NCI-H82 (cell line): Measurements from ENCODE around the gene ADM5.

Source experiments
- DNase-seq: peaks from one replicate; lab custom pipeline; 2025; lab: John Stamatoyannopoulos, UW

The ADM5 gene, protein sequence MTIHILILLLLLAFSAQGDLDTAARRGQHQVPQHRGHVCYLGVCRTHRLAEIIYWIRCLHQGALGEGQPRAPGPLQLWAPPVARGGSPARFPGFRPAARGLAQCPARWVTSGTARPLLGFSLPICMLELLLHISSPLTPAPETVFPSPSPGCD

DNA sequence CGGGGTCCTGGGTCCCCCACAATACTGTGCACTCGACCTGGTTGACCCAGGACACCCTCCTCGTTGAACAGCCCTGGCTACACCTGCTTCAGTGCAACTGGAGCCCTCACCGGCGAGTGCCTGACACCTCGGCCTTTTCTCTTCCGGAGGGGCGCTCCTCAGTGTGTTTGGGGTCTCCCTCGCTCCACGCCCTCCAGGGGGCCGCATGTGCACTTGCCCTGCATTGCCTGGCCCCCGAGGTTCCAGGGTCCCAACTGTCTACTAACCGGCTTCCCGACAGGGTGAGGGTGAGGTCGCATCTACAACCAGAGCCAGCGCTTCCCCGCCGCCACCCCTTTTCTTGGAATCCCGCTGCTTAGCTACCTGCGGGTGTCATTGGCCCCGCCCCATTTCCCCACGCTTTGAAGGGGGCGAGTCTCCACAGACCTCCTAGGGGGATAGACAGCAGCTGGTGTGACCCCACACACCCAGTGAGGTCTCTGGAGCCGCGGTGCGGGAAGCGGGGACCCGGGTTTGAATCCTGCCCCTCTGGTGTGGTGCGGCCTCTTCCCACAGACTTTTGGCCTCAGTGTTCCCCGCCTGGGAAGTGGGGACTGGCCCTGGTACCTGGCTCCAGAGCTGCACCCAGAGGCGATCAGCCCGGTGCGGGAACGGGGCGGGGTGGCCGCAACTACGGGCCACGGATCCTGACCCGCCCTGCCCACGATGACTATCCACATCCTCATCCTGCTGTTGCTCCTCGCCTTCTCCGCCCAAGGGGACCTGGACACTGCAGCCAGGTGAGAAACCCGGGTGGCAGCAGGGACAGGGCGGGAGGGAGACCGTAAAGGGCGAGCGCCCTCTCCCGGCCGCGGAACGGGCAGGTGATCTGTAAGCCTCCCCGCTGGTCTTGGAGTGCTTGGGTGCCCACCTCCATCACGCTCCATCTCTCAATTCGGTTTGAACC is at the start of gene ADM5:
Gene ADM5, plus strand, starts transcription at position 462 of the 946 bp plus-strand sequence. Its CDS starts 244 bp downstream, at position 706.
- DNase-seq, result peak; percentile 86

DNA sequence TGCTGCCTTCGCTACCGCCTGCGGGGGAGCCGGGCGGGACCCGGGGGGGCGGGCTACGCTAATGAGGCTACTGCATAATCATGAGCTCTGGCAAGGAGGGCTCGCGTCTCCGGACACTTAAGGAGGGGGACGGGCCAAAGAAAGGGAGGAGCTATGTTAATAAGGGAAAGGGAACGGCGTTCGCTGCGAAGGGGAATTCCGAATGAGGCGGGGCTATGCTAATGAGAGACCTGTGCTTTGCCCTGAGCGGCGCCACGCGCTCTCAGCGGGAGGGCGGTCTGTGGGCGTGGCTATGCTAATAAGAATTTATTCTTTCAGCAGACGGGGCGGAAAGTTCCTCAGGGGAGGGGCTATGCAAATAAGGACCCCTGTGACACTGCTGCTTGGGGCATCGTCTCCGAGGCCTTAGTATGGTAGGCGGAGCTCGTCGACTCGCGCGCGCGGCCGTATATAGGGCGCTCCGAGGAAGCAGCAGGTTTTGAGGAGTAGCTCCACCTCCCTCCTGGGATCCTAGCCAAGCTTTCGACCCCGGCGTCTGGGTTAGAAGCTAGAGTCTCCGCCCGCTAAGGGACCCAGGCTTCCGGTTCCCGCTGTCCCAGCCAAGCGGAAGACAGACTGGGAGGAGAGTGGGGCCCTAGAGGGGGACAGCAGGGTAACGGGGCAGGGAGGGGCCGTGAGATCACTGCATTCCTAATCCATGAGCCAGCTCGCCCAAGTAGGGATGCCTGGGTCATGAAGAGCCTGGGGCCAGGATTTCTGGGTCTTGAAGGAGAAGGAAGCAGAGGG is 49.1 kb upstream of the ADM5 start, which contains the start of gene RRAS:
Gene RRAS, minus strand, starts transcription at position 31 of the 786 bp plus-strand sequence. CDS start 45 bp downstream, outside the sequence.
- DNase-seq, result peak; percentile 100

DNA sequence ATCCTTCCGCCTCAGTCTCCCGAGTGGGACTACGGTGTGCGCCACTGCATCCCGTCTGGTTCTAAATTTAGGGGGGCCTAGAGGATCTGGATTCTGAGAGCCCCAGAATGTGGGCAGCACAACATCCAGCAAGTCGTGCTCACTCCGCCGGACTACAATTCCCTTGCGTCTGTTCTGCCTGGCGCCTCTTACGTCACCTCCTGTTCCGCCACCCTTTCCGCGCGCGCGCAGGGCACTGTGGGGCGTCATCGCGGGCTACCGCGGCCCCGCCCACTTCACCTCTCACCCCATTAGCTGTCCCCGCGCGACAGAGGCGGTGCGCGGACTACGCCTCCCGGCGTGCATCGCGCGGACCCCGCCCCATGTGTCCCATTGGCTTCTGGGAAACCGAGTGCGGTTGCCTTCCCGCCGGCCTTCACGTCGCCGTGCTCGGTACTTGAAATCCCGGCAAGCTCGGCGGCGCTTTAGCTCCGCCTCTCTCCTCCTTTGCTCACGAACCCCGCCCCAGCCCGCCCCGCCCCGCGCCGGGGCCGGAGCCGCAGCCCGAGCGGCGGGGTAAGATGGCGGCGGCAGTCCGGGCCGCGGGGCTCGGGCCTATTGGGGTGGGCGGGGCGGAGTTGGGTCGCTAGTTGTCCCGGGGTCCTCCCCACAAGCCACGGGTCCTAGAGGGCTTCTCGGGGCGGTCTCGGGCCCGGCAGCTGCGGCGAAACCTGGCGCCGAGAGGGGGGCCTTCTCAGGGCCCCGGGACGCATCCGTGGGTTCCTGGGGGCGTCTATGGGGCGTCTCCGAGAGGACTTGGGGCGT is 47.5 kb upstream of the ADM5 start, which contains the start of gene SCAF1:
Gene SCAF1, plus strand, starts transcription at position 522 of the 804 bp plus-strand sequence. CDS start 2,818 bp downstream, outside the sequence.
- DNase-seq, result peak; percentile 100

DNA sequence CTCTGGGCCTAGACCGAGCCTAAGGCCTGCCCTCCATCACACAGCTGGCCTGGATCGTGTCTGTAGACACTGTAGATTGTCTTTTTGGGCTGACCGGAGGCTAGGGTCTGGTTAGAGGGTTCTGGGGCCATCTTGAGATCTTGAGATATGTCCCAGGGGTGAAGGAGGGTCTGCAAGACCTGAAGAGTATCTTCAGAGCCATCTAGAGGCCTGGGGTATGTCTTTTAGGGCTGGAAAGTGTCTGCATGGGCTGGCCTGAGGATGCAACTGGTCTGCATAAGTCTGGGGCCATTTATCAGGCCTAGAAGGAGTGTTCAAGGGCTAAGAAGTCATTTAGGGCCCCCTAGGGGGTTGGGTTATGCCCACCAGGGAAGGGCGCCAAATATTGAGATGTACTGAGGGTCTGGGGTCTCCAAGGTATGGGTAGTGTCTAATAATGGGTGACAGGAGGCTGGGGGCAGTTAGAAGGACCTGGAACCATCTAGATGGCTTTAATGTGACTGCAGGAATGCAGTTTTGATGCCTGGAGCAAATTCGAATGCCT is 46.8 kb upstream of the ADM5 start:
- DNase-seq, result peak; percentile 47

DNA sequence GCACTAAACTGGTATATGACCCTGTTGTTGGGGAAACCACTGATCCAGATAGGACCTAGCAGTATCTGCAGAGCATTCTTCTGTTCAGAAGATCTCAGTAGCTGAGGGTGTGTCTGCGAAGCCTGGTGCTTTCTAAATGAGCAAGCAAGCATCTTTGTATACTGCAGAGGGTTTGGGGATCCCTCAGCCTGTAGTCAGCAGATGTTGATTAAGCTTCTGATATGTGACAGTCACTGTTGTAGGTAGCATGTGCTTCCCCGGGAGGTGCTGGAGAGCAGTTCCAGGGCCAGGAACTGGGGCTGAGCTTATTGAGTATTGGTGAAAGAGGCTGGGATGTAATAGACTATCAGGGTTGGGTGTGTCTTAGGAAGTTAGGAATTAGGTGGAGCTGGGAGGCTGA is 45.9 kb upstream of the ADM5 start:
- DNase-seq, result no peak

DNA sequence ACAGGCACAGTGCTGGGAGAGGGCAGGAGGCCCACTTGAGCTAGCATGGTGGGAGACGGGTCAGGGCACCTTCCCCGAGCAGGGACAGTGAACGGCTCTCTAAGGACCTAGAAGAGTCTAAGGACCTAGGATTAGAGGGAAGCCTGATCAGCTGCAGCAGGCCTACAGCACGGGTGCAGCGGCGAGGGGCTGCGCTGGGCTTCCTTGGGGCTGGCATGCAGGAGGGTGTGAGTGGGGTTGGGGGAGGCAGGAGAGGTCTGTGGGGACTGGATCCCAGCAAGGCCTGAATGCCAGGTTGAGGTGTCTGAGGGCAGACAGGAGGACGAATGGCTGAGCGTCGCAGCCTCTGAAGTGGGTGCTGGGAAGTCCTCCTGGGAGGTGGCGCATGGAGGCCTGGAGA is 43.8 kb upstream of the ADM5 start:
- no peak for DNase-seq

DNA sequence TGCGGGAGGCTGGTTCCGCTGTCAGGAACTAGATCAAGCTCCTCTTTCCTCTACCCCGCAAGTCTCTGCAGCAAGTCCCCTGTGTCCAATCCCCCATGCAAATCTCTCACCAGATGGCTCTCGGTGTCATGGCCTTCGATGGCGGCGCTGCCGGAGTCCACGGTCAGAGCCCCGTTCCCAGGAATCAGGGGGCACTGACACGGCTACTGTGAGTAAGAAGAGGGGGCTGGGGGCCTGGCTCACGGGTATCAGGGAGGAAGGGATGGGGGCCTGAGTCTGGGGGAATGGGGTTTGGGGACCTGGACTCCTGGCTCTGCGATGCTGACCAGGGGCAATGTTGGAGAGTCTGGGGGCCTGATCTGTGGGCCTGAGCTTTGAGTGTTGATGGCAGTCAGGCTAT is 43.4 kb upstream of the ADM5 start:
- no peak for DNase-seq

DNA sequence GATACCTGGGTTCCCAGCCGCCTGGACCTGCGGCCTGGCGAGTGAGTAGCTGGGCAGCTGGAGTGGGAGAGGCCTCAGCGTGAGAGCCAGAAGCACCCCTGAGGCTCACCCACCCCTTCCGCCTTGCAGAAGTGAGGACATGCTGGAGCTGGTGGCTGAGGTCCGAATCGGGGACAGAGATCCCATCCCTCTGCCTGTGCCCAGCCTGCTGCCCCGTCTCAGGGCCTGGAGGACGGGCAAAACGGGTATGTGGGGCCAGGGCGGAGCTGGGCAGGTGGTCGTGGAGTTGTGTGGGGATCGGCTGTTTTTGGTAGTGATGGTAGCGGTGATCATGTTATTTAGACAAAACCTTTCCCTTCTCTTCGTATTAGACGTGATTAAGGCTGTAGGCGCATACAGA is 42.8 kb upstream of the ADM5 start:
- no peak for DNase-seq

DNA sequence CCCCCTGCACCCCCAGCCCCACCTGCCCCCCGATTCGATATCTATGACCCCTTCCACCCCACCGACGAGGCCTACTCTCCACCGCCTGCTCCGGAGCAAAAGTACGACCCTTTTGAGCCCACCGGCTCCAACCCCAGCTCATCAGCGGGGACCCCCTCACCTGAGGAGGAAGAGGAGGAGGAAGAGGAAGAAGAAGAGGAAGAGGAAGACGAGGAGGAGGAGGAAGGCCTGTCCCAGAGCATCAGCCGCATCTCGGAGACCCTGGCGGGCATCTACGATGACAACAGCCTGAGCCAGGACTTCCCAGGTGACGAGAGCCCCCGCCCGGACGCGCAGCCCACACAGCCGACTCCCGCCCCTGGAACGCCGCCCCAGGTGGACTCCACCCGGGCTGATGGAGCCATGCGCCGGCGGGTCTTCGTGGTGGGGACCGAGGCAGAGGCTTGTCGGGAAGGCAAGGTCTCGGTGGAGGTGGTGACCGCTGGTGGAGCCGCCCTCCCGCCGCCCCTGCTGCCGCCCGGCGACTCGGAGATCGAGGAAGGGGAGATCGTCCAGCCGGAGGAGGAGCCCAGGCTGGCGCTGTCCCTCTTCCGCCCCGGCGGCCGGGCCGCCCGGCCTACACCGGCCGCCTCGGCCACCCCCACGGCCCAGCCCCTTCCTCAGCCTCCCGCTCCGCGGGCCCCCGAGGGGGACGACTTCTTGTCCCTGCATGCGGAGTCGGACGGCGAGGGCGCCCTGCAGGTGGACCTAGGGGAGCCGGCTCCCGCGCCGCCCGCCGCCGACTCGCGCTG is 38.2 kb upstream of the ADM5 start:
- no peak for DNase-seq

DNA sequence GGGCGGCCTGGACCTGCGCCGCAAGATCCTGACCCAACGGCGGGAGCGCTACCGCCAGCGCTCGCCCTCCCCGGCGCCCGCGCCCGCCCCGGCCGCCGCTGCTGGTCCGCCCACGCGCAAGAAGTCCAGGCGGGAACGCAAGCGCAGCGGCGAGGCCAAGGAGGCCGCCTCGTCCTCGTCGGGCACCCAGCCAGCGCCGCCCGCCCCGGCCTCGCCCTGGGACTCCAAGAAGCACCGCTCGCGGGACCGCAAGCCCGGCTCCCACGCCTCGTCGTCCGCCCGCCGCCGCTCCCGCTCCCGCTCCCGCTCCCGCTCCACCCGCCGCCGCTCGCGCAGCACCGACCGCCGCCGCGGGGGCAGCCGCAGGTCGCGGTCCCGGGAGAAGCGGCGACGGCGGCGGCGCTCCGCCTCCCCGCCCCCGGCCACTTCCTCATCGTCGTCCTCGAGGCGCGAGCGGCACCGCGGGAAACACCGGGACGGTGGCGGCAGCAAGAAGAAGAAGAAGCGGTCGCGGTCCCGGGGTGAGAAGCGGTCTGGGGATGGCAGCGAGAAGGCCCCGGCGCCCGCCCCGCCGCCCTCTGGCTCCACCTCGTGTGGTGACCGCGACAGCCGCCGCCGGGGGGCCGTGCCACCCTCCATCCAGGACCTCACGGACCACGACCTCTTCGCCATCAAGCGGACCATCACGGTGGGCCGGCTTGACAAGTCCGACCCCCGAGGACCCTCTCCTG is 37.4 kb upstream of the ADM5 start:
- no peak for DNase-seq

DNA sequence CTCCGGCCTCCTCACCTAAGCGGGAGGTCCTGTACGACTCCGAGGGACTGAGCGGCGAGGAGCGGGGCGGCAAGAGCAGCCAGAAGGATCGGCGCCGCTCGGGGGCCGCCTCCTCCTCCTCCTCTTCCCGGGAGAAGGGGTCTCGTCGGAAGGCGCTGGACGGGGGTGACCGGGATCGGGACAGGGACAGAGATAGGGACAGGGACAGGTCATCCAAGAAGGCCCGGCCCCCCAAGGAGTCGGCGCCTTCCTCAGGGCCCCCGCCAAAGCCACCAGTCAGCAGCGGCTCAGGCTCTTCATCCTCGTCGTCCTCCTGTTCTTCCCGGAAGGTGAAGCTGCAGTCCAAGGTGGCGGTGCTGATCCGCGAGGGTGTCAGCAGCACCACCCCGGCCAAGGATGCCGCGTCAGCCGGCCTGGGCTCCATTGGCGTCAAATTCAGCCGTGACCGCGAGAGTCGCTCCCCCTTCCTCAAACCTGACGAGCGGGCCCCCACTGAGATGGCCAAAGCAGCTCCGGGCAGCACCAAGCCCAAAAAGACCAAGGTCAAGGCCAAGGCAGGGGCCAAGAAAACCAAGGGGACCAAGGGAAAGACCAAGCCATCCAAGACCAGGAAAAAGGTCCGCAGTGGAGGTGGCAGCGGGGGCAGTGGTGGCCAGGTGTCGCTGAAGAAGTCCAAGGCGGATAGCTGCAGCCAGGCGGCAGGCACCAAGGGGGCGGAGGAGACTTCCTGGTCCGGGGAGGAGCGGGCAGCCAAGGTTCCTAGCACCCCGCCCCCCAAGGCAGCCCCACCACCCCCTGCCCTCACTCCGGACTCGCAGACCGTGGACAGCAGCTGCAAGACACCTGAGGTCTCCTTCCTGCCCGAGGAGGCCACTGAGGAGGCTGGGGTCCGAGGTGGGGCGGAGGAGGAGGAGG is 36.6 kb upstream of the ADM5 start:
- DNase-seq, result no peak

DNA sequence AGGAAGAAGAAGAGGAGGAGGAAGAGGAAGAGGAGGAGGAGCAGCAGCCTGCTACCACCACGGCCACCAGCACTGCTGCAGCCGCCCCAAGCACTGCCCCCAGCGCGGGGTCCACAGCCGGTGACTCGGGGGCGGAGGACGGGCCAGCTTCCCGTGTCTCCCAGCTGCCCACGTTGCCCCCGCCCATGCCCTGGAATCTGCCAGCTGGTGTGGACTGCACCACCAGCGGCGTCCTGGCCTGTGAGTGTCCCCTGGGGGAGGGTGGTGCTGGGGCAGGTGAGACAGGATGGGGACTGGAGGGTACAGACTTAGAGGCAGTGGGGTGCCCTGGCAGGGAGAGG is 36.0 kb upstream of the ADM5 start:
- DNase-seq, result no peak

DNA sequence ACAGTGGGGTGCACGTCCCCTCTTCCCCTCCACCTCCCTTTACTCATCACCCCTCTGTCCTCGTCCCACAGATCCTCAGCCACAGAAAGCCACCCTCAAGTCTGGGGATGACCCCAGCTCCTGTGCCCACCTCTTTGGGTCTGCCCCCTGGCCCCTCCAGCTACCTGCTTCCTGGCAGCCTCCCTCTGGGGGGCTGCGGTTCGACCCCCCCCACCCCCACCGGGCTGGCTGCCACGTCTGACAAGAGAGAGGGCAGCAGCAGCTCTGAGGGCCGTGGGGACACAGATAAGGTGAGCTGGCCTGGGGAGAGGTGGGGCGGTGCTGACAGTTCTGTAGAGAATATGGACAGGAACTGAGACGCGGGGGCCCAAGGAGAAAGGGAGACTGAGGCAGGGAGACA is 34.8 kb upstream of the ADM5 start:
- no peak for DNase-seq

DNA sequence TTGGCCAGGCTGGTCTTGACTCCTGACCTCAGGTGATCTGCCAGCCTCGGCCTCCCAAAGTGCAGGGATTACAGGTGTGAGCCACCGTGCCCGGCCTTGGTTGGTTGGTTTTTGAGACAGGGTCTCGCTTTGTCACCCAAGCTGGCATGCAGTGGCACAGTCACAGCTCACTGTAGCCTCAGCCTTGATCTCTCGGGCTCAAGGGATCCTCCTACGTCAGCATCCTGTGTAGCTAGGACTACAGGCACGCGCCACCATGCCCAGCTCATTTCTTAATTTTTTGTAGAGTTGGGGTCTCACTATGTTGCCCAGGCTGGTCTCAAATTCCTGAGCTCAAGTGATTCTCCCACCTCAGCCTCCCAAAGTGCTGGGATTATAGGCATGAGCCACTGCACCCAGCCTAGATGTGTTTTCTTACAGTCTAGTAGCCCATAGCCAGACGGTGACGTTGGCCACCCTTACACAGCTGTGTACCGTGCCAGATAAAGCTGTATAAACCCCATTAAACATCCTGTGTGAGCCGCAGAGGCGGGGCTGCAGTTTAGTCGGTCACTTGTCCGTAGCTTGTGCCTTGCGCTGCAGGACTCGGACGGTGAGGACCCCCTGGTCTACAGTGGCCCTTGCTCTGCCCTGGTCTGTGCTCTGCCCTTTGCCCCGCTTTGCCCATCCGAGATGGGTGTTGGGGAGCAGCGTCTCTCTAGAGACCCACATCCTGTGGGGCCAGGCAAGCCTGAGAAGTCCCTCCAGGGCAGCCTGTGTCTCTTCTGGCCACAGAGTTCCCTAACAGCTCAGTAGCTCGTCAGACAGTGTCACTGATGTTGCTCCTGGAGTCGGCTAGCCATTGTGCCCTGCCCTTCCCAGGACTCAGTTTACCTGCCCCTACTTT is 33.6 kb upstream of the ADM5 start:
- no peak for DNase-seq

DNA sequence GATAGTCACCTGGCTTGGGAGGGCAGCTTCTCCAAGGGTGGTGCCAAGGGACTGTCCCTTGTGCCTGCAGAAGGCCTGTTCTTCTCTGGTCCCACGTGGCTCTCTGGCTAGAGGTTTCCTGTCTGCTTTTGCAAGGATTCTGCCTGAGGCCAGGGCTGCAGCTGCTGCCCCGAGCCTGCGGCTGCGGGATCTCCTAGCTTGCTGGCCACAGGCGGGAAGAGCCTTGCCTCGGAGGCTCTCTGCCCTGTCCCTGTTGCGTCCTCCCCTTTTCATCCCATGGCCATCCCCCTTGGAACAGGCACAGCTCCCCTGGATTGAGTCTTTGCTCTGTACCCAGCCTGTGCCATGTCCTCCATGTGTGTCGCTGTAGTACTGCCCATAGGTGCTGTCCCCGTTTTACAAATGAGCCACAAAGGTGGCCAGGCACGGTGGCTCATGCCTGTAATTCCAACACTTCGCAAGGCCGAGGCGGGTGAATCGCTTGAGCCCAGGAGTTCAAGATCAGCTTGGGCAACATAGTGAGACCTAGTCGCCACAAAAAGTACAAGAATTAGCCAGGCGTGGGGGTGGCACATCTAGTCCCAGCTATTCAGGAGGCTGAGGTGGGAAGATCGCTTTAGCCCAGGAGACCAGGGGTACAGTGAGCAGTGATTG is 32.8 kb upstream of the ADM5 start:
- DNase-seq, result no peak

DNA sequence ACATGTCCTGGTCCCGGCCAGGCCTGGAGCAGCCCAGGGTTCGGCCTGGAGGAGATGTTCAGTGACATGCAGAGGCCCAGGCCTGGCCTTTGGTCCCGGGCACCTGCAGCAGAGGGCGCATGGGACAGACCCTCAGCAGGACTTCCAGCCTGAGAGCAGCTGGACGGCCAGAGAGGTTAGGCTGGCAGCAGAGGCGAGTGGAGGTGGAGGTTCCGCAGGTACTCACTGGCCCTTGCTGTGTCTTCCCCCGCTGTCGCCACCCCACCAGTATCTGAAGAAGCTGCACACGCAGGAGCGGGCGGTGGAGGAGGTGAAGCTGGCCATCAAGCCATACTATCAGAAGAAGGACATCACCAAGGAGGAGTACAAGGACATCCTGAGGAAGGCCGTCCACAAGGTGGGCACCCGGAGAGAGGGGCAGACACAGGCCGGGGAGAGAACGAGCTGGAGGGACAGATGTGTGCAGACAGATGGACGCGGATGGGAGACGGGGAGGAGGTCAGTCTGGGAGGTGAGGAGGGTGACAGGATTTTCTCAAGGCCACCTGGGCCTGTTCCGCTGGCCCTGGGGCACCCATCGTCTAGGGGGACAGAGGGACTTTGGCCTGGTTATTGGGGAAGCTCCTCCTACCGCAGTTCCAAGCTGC is 31.8 kb upstream of the ADM5 start:
- no peak for DNase-seq

DNA sequence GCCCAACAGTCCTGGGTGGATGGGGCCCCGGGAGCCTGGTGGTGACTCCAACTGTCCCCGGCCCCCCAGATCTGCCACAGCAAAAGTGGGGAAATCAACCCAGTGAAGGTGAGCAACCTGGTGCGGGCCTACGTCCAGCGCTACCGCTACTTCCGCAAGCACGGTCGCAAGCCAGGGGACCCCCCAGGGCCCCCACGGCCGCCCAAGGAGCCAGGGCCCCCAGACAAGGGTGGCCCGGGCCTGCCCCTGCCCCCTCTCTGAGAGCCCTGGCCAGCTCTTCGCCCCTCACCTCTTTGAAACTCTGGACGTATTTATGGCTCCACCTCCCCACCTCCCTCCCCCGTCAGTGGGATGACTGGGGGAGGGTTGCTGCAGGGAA is 31.3 kb upstream of the ADM5 start:
- DNase-seq, result no peak
